Measurements from ENCODE around the gene MLLT10. TPM values are rescaled to one million over a fixed set of nuclear protein-coding genes. Genes with fewer than 3 reads are reported as not detected.

Gene MLLT10
- total RNA-seq, 1 donor from 2014 or later, result 61.3 TPM

DNA sequence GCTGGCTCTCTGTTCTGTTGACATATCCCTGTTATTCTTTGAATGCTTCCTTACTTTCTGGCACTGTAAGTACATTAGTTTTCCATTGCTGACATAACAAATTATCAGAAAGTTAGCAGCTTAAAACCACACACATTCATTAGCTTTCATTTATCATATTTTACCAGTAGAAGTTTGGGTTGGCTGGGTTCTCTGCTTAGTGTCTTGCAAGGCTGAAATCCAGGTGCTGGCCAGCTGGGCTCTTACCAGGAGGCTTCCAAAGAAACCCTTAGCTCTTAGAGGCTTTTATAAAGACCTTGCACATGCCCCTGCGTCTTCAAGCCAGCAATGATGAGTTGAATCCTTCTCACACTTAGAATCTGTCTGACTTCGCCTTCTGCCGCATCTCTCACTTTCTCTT lies 160.6 kb downstream of the MLLT10 start:
- peaks cover 15% of the 10 kb centered on the region for H3F3A ChIP-seq (ENCODE audit: low read depth)
- peaks cover 19% of the 10 kb centered on the region for H3K9me3 Mint-ChIP-seq
- no peaks in the 10 kb centered on the region for H3K27me3 Mint-ChIP-seq (ENCODE audit: insufficient read depth, low read depth)
- no peak overlapping the region for H3K9ac ChIP-seq
- H2AFZ ChIP-seq (replicated peaks), result no peak overlapping the region
- no peaks in the 10 kb centered on the region for H4K20me1 ChIP-seq (ENCODE audit: low read depth)
- no peaks in the 10 kb centered on the region for H3K27me3 ChIP-seq
- H3K27ac Mint-ChIP-seq, result peak overlapping the region; percentile 62
- no peak overlapping the region for H3K4me2 ChIP-seq
- peaks cover 35% of the 10 kb centered on the region for H3K36me3 Mint-ChIP-seq
- H3K4me1 Mint-ChIP-seq, result no peaks in the 10 kb centered on the region
- TF ChIP-seq, protein P1, sequence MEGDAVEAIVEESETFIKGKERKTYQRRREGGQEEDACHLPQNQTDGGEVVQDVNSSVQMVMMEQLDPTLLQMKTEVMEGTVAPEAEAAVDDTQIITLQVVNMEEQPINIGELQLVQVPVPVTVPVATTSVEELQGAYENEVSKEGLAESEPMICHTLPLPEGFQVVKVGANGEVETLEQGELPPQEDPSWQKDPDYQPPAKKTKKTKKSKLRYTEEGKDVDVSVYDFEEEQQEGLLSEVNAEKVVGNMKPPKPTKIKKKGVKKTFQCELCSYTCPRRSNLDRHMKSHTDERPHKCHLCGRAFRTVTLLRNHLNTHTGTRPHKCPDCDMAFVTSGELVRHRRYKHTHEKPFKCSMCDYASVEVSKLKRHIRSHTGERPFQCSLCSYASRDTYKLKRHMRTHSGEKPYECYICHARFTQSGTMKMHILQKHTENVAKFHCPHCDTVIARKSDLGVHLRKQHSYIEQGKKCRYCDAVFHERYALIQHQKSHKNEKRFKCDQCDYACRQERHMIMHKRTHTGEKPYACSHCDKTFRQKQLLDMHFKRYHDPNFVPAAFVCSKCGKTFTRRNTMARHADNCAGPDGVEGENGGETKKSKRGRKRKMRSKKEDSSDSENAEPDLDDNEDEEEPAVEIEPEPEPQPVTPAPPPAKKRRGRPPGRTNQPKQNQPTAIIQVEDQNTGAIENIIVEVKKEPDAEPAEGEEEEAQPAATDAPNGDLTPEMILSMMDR (IDR thresholded peaks at IDR 0.05), result no peak
- TF ChIP-seq EZH2 (IDR thresholded peaks at IDR 0.05) (no peak), EZH2phosphoT487 (IDR thresholded peaks at IDR 0.05) (no peak)
- DNase-seq (ENCODE audit: low spot score), result no peak
- H3K79me2 ChIP-seq (ENCODE audit: low read depth), result peaks cover 74% of the 10 kb centered on the region
- H3K4me3 Mint-ChIP-seq, result no peak overlapping the region
- no peak overlapping the region for H3K27ac ChIP-seq
- no peak overlapping the region for H3K4me3 ChIP-seq
- peaks cover 5% of the 10 kb centered on the region for H3K9me3 ChIP-seq (ENCODE audit: low read depth)
- peaks cover 27% of the 10 kb centered on the region for H3K36me3 ChIP-seq
- no peaks in the 10 kb centered on the region for H3K4me1 ChIP-seq

DNA sequence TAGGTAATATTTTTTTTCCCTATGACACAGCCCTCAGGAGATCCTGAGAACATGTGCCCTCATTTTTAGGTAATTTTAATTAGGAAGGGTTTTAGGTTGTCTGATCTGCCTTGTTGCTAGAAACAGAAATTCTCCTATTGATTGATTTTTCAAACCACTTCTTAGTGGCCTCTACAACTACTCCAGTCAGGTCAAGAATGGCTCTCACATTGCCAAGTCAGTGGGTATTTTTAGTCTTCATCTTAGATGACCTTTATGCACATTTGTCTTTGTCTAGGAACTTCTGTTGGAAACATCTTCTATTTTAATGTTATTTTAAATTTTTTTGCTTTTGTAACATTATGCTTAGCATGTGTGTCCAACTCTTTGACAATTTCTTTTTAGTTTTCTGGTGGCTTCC lies 162.3 kb downstream of the MLLT10 start:
- Histone ChIP-seq H3K9ac (no peak overlapping the region), H3F3A (ENCODE audit: low read depth) (peaks cover 20% of the 10 kb centered on the region), H4K20me1 (ENCODE audit: low read depth) (no peaks in the 10 kb centered on the region), H2AFZ (replicated peaks) (no peak overlapping the region), H3K79me2 (ENCODE audit: low read depth) (peaks cover 85% of the 10 kb centered on the region), H3K27ac (no peak overlapping the region), H3K4me2 (no peak overlapping the region), H3K9me3 (ENCODE audit: low read depth) (peaks cover 20% of the 10 kb centered on the region), H3K4me1 (no peaks in the 10 kb centered on the region), H3K36me3 (peaks cover 34% of the 10 kb centered on the region), H3K27me3 (no peaks in the 10 kb centered on the region), H3K4me3 (no peak overlapping the region)
- Mint-ChIP-seq H3K9me3 (peaks cover 36% of the 10 kb centered on the region), H3K4me3 (no peak overlapping the region), H3K36me3 (peaks cover 52% of the 10 kb centered on the region), H3K27me3 (ENCODE audit: insufficient read depth, low read depth) (no peaks in the 10 kb centered on the region), H3K4me1 (no peaks in the 10 kb centered on the region), H3K27ac (no peak overlapping the region)
- no peak for DNase-seq (ENCODE audit: low spot score)
- TF ChIP-seq, protein P1 (IDR thresholded peaks at IDR 0.05), result no peak
- TF ChIP-seq EZH2phosphoT487 (IDR thresholded peaks at IDR 0.05) (no peak), EZH2 (IDR thresholded peaks at IDR 0.05) (no peak)

DNA sequence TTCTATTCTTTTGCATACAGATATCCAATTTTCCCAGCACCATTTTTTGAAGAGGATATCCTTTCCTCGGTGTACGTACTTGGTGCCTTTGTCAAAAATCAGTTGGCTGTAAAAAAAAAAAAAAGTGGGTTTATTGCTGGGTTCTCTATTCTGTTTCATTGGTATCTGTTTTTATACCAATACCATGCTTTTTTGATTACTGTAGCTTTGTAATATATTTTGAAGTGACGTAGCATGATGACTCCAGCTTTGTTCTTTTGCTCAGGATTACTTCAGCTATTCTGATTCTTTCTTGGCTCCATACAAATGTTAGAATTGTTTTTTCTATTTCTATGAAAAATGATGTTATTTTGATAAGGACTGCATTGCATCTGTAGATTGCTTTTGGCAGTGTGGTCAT lies 165.5 kb downstream of the MLLT10 start:
- no peak for TF ChIP-seq EZH2 (IDR thresholded peaks at IDR 0.05)
- no peak for TF ChIP-seq EZH2phosphoT487 (IDR thresholded peaks at IDR 0.05)
- TF ChIP-seq, protein P1 (IDR thresholded peaks at IDR 0.05), result no peak
- Mint-ChIP-seq H3K27me3 (ENCODE audit: insufficient read depth, low read depth) (no peaks in the 10 kb centered on the region), H3K9me3 (peaks cover 51% of the 10 kb centered on the region), H3K4me3 (no peak overlapping the region), H3K27ac (no peak overlapping the region), H3K4me1 (no peaks in the 10 kb centered on the region), H3K36me3 (peaks cover 60% of the 10 kb centered on the region)
- Histone ChIP-seq H3K27me3 (no peaks in the 10 kb centered on the region), H3K79me2 (ENCODE audit: low read depth) (peaks cover 96% of the 10 kb centered on the region), H3K4me3 (no peak overlapping the region), H3K4me2 (no peak overlapping the region), H3K27ac (no peak overlapping the region), H4K20me1 (ENCODE audit: low read depth) (peaks cover 11% of the 10 kb centered on the region), H3K36me3 (peaks cover 35% of the 10 kb centered on the region), H2AFZ (replicated peaks) (no peak overlapping the region), H3K9me3 (ENCODE audit: low read depth) (peaks cover 20% of the 10 kb centered on the region), H3K9ac (no peak overlapping the region), H3F3A (ENCODE audit: low read depth) (peaks cover 17% of the 10 kb centered on the region), H3K4me1 (peaks cover 10% of the 10 kb centered on the region)
- DNase-seq (ENCODE audit: low spot score), result no peak

All from neural progenitor cell (in vitro differentiated cells).